A673 (cell line): ENCODE data around the gene PKD2L2. TPM values are rescaled to one million over a fixed set of nuclear protein-coding genes. Genes with fewer than 3 reads are reported as not detected.
"Not testable (repeated sequence)": the region's sequence is repeated elsewhere in the genome, so short reads cannot be mapped to it uniquely, and the experiment has no call there.

Source experiments
- BruUV-seq: library from RNA; stranded (reverse); fragments of 400-500 nt; replicated peaks from 2 replicates; lab custom pipeline; 2021; lab: Mats Ljungman, UMichigan
- CTCF ChIA-PET: fragments of 300-600 bp; sonication (Branson Sonifier 250); formaldehyde crosslinking; loops from one replicate; lab custom pipeline; 2022; ENCODE audit warnings: antibody characterized with exemption; lab: Charles Lee
- POLR2A ChIA-PET: fragments of 300-600 bp; sonication (Branson Sonifier 250); formaldehyde crosslinking; loops from one replicate; lab custom pipeline; 2022; ENCODE audit warnings: antibody characterized with exemption; ENCODE audit not compliant: low non-redundant PET; lab: Charles Lee
- DNase-seq: peaks from one replicate; pipeline ENCODE4 v3.0.0-alpha.2; 2015; ENCODE audit warnings: low spot score
- H3K27ac ChIP-seq: fragments of 200-600 bp; sonication (generic); 2 replicates; pipeline ENCODE4 v1.5.1; 2016; ENCODE audit warnings: mixed run types, low read depth, mild to moderate bottlenecking, mixed read lengths, antibody characterized with exemption, low read length; ENCODE audit not compliant: poor library complexity, severe bottlenecking
- H3K27me3 ChIP-seq: fragments of 200-600 bp; sonication (generic); replicated peaks from 2 replicates; pipeline ENCODE4 v1.6.1; 2017; ENCODE audit warnings: mixed run types, low read depth, mild to moderate bottlenecking, mixed read lengths, antibody characterized with exemption, low read length; ENCODE audit not compliant: insufficient read depth, poor library complexity
- H3K36me3 ChIP-seq: fragments of 200-600 bp; sonication (generic); 2 replicates; pipeline ENCODE4 v1.6.1; 2016; ENCODE audit warnings: mixed run types, mild to moderate bottlenecking, mixed read lengths, antibody characterized with exemption, low read length; ENCODE audit not compliant: insufficient read depth, poor library complexity, severe bottlenecking
- H3K4me1 ChIP-seq: fragments of 200-600 bp; sonication (generic); 2 replicates; pipeline ENCODE4 v1.6.1; 2017; ENCODE audit warnings: mixed run types, mild to moderate bottlenecking, mixed read lengths, antibody characterized with exemption, low read length; ENCODE audit not compliant: insufficient read depth, poor library complexity, severe bottlenecking
- H3K4me3 ChIP-seq: fragments of 200-600 bp; sonication (generic); 2 replicates; pipeline ENCODE4 v1.5.1; 2016; ENCODE audit warnings: low read depth, mixed run types, mild to moderate bottlenecking, mixed read lengths, low read length; ENCODE audit not compliant: poor library complexity, severe bottlenecking
- H3K9me3 ChIP-seq: fragments of 200-600 bp; sonication (generic); 2 replicates; pipeline ENCODE4 v1.6.1; 2016; ENCODE audit warnings: mixed run types, low read depth, mild to moderate bottlenecking, mixed read lengths, antibody characterized with exemption, low read length; ENCODE audit not compliant: poor library complexity, severe bottlenecking
- EZH2 ChIP-seq: fragments of 200-600 bp; sonication (generic); IDR thresholded peaks from 2 replicates; pipeline ENCODE4 v1.6.1; 2017; ENCODE audit warnings: borderline replicate concordance, low read depth, mild to moderate bottlenecking, mixed read lengths, antibody characterized with exemption, low read length; ENCODE audit not compliant: poor library complexity, severe bottlenecking
- intact Hi-C: fragments of 100-400 bp; cut with micrococcal nuclease; formaldehyde crosslinking; loops from one replicate; pipeline ENCODE4 v1.10.0; 2022; ENCODE audit not compliant: unreplicated experiment
- total RNA-seq: library from RNA; stranded (reverse); gene quantifications from 2 replicates; pipeline ENCODE4 v1.2.3, GENCODE V29; 2021
- TF ChIP-seq, protein P1 (sequence below): fragments of 300-800, 200-600 bp; sonication (generic); conservative IDR thresholded peaks from 2 replicates; pipeline ENCODE4 v1.5.1; 2017; ENCODE audit warnings: low read depth, mild to moderate bottlenecking, antibody characterized with exemption, low read length, moderate library complexity, mixed read lengths

The PKD2L2 gene
- total RNA-seq, 1 experiment from 2014 or later: not detected

DNA sequence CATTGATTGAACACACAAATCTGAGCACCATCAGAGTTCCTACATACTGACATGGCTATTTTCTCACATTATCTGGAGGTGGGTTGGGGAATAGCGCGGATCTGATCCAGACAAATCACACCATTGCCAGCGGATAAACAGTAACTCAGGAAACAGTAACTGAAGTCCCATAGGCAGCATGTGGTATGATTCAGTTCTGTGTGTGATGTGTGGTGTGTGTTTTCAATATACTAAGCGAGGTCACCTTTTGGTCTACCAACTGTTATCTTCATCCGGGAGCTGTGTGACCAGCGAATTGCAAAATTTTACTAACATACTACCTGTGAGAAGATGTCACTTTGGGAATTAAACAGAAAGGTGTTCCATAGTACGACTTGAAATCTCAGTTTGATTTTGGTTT lies 50.1 kb downstream of the PKD2L2 start:
- Histone ChIP-seq H3K27ac (no peak overlapping the region), H3K9me3 (no peaks in the 10 kb centered on the region), H3K36me3 (peaks cover 60% of the 10 kb centered on the region), H3K4me1 (no peaks in the 10 kb centered on the region), H3K4me3 (no peak overlapping the region), H3K27me3 (no peaks in the 10 kb centered on the region)
- intact Hi-C loops: no loop called here
- CTCF ChIA-PET: no interaction called here
- DNase-seq: no peak
- POLR2A ChIA-PET: no interaction called here
- no TSS peak for BruUV-seq
- TF ChIP-seq, protein P1, sequence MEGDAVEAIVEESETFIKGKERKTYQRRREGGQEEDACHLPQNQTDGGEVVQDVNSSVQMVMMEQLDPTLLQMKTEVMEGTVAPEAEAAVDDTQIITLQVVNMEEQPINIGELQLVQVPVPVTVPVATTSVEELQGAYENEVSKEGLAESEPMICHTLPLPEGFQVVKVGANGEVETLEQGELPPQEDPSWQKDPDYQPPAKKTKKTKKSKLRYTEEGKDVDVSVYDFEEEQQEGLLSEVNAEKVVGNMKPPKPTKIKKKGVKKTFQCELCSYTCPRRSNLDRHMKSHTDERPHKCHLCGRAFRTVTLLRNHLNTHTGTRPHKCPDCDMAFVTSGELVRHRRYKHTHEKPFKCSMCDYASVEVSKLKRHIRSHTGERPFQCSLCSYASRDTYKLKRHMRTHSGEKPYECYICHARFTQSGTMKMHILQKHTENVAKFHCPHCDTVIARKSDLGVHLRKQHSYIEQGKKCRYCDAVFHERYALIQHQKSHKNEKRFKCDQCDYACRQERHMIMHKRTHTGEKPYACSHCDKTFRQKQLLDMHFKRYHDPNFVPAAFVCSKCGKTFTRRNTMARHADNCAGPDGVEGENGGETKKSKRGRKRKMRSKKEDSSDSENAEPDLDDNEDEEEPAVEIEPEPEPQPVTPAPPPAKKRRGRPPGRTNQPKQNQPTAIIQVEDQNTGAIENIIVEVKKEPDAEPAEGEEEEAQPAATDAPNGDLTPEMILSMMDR: no peak
- no peak for TF ChIP-seq EZH2

DNA sequence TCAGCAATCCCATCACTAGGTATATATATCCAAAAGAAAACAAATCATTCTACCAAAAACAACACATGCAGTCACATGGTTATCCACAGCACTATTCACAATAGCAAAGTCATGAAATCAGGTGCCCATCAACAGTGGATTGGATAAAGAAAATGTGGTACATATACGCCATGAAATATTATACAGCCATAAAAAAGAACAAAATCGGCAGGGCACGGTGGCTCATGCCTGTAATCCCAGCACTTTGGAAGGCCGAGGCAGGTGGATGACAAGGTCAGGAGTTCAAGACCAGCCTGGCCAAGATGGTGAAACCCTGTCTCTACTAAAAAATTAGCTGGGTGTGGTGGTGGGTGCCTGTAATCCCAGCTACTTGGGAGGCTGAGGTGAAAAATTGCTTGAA lies 55.0 kb downstream of the PKD2L2 start:
- H3K4me1 ChIP-seq, H3K9me3 ChIP-seq, H3K27me3 ChIP-seq, H3K27ac ChIP-seq, H3K4me3 ChIP-seq, POLR2A ChIA-PET, intact Hi-C loops, CTCF ChIA-PET, BruUV-seq, DNase-seq: not testable (repeated sequence)
- H3K36me3 ChIP-seq: peaks cover 77% of the 10 kb centered on the region

DNA sequence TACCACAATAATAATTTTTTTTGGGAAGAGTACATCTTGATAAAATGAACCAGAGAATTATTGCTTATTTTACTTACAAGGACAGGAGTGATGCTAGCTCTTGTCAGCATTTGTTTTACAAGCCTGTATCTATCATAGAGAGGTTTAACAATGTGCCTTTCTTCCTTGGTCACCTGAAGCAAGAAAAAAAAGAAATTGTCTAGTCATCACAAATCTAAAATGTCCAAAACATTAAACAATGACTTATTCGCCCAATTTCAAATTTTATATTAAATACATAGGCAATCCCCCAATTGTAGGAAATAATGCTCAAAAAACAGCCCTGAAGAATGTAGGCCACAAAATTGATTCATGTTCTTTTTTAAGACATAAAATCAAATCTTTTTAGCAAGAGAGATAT lies 56.6 kb downstream of the PKD2L2 start:
- BruUV-seq: no TSS peak
- Histone ChIP-seq H3K4me1 (no peaks in the 10 kb centered on the region), H3K4me3 (no peak overlapping the region), H3K27ac (no peak overlapping the region), H3K36me3 (peaks cover 65% of the 10 kb centered on the region), H3K9me3 (no peaks in the 10 kb centered on the region), H3K27me3 (no peaks in the 10 kb centered on the region)
- no peak for DNase-seq
- ChIA-PET CTCF (no interaction called here), POLR2A (no interaction called here)
- intact Hi-C loops: no loop called here
- TF ChIP-seq, protein P1: no peak
- TF ChIP-seq EZH2: no peak

DNA sequence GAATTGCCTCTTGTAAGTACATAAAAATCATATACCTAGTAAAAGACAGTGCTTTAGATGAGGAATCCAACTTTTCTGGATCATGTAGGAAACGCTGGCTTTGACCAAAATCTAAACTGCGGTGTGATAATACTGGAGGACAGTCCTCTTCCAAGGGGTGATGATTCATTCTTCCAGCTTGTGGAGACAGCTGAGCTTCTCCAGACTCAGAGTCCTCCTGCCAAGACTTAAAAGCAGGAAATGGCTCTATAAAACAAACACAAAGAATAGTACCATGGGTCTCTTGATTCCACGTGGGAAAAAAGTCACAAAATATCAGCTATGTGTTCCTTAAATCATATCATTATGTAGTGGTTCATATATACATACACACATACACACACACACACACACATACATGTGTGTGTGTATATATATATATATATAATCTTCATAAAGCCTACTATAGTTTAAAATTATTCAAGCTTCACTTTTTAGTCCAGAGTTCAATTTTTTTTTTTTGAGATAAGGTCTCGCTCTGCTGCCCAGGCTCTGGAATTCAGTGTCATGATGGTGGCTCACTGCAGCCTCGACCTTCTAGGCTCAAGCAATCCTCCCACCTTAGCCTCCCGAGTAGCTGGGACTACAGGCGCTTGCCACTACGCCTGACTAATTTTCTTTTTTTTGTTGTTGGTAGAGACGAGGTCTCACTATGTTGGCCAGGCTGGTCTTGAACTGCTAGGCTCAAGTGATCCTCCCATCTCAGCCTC lies 65.0 kb downstream of the PKD2L2 start:
- Histone ChIP-seq H3K4me3 (peak overlapping the region; percentile 14), H3K4me1 (peaks cover 18% of the 10 kb centered on the region), H3K27ac (peak overlapping the region; percentile 41), H3K9me3 (no peaks in the 10 kb centered on the region), H3K36me3 (peaks cover 26% of the 10 kb centered on the region), H3K27me3 (no peaks in the 10 kb centered on the region)
- TF ChIP-seq EZH2: no peak
- TF ChIP-seq, protein P1: no peak
- intact Hi-C loops: no loop called here
- peak; percentile 91 for DNase-seq
- ChIA-PET POLR2A (interaction anchor here (0.6 kb wide), 1 partner anchor 225 kb away, joined by 5 read pairs; the partner anchor contains the start of gene KIF20A), CTCF (interaction anchor here (0.5 kb wide), 1 partner anchor 45 kb away, joined by 3 read pairs; no protein-coding TSS in a partner anchor)
- BruUV-seq: no TSS peak
